HG03342 (cell line): Measurements from ENCODE around the gene RENBP.

Source experiments
- ATAC-seq: cut with Tn5 transposase; IDR thresholded peaks from one replicate; pipeline ENCODE4 v1.9.1; 2021; ENCODE audit warnings: mild to moderate bottlenecking, moderate library complexity; ENCODE audit not compliant: unreplicated experiment

The RENBP gene

GRCh38 chrX:153934762-153935325, 9.6 kb downstream of the RENBP start, which contains the start of gene NAA10:
NAA10 (minus strand) TSS chrX:153935037; CDS start chrX:153934904, 133 bp downstream.
- peak; percentile 89 for ATAC-seq

GRCh38 chrX:153934148-153934761, 10.2 kb downstream of the RENBP start:
- peak; percentile 25 for ATAC-seq

GRCh38 chrX:153933748-153934147, 10.7 kb downstream of the RENBP start:
- ATAC-seq: no peak

- ATAC-seq: no peak
Measured at GRCh38 chrX:153932220-153932915, 12.1 kb downstream of the RENBP start.

- ATAC-seq: no peak
Measured at GRCh38 chrX:153931748-153932147, 12.7 kb downstream of the RENBP start.

- no peak for ATAC-seq
Measured at GRCh38 chrX:153931151-153931550, 13.3 kb downstream of the RENBP start.

- ATAC-seq: no peak
Measured at GRCh38 chrX:153930011-153930910, 14.2 kb downstream of the RENBP start.

GRCh38 chrX:153929576-153929975, 14.9 kb downstream of the RENBP start:
- ATAC-seq: no peak

GRCh38 chrX:153928846-153929245, 15.6 kb downstream of the RENBP start:
- no peak for ATAC-seq

- ATAC-seq: peak; percentile 60
Measured at GRCh38 chrX:153927922-153928760, 16.3 kb downstream of the RENBP start.

- ATAC-seq: no peak
Measured at GRCh38 chrX:153927672-153927921, 16.8 kb downstream of the RENBP start.

- peak; percentile 67 for ATAC-seq
Measured at GRCh38 chrX:153926858-153927671, 17.4 kb downstream of the RENBP start.

- peak; percentile 0 for ATAC-seq
Measured at GRCh38 chrX:153926552-153926857, 17.9 kb downstream of the RENBP start.

- ATAC-seq: peak; percentile 1
Measured at GRCh38 chrX:153925739-153926551, 18.5 kb downstream of the RENBP start, which contains the start of gene ARHGAP4. ARHGAP4 (minus strand) TSS chrX:153926264; CDS start chrX:153926202, 62 bp downstream.

- ATAC-seq: no peak
Measured at GRCh38 chrX:153925387-153925738, 19.1 kb downstream of the RENBP start.

GRCh38 chrX:153924149-153924861, 20.1 kb downstream of the RENBP start:
- ATAC-seq: no peak

GRCh38 chrX:153922932-153923857, 21.2 kb downstream of the RENBP start:
- ATAC-seq: no peak
